GM23248 (cell line): Measurements from ENCODE around the gene GBX1. TPM values are rescaled to one million over a fixed set of nuclear protein-coding genes. Genes with fewer than 3 reads are reported as not detected.

ENCODE experiments used
- DNase-seq: peaks from one replicate; pipeline ENCODE4 v3.0.0-alpha.2; 2015
- H2AFZ ChIP-seq: fragments of 200-600 bp; sonication (generic); 2 replicates; pipeline ENCODE4 v1.6.1; 2016; ENCODE audit warnings: antibody characterized with exemption
- H3F3A ChIP-seq: fragments of 200-600 bp; sonication (generic); 2 replicates; pipeline ENCODE4 v1.6.1; 2016; ENCODE audit warnings: mild to moderate bottlenecking, antibody characterized with exemption, mixed run types; ENCODE audit not compliant: insufficient read depth
- H3K27ac ChIP-seq: fragments of 200-600 bp; sonication (generic); 2 replicates; pipeline ENCODE4 v1.5.1; 2016; ENCODE audit warnings: mild to moderate bottlenecking
- H3K27me3 ChIP-seq: fragments of 200-600 bp; sonication (generic); replicated peaks from 2 replicates; pipeline ENCODE4 v1.6.1; 2016; ENCODE audit warnings: mild to moderate bottlenecking; ENCODE audit not compliant: insufficient read depth
- H3K36me3 ChIP-seq: fragments of 200-600 bp; sonication (generic); 2 replicates; pipeline ENCODE4 v1.6.1; 2016; ENCODE audit warnings: low read depth, mild to moderate bottlenecking
- H3K4me1 ChIP-seq: fragments of 200-600 bp; sonication (generic); 2 replicates; pipeline ENCODE4 v1.6.1; 2016; ENCODE audit warnings: mild to moderate bottlenecking; ENCODE audit not compliant: insufficient read depth
- H3K4me2 ChIP-seq: fragments of 200-600 bp; sonication (generic); one replicate; pipeline ENCODE4 v1.6.1; 2016; ENCODE audit warnings: mild to moderate bottlenecking; ENCODE audit not compliant: unreplicated experiment
- H3K4me3 ChIP-seq: fragments of 200-600 bp; sonication (generic); 2 replicates; pipeline ENCODE4 v1.5.1; 2016; ENCODE audit warnings: mild to moderate bottlenecking
- H3K79me2 ChIP-seq: fragments of 200-600 bp; sonication (generic); 2 replicates; pipeline ENCODE4 v1.6.1; 2016; ENCODE audit warnings: mild to moderate bottlenecking; ENCODE audit not compliant: insufficient read depth
- H3K9ac ChIP-seq: fragments of 200-600 bp; sonication (generic); 2 replicates; pipeline ENCODE4 v1.6.1; 2016; ENCODE audit warnings: mild to moderate bottlenecking
- H3K9me2 ChIP-seq: fragments of 200-600 bp; sonication (generic); 2 replicates; pipeline ENCODE4 v1.6.1; 2016; ENCODE audit warnings: mixed run types, mild to moderate bottlenecking, moderate library complexity; ENCODE audit not compliant: insufficient read depth
- H3K9me3 ChIP-seq: fragments of 200-600 bp; sonication (generic); one replicate; pipeline ENCODE4 v1.6.1; 2017; ENCODE audit warnings: low read depth
- H4K20me1 ChIP-seq: fragments of 200-600 bp; sonication (generic); 2 replicates; pipeline ENCODE4 v1.6.0; 2016; ENCODE audit not compliant: insufficient read depth
- EZH2 ChIP-seq: fragments of 200-600 bp; sonication (generic); IDR thresholded peaks from 2 replicates; pipeline ENCODE4 v1.6.1; 2018; ENCODE audit warnings: antibody characterized with exemption, mild to moderate bottlenecking; ENCODE audit not compliant: insufficient read depth, poor library complexity, severe bottlenecking
- EZH2phosphoT487 ChIP-seq: fragments of 200-600 bp; sonication (generic); IDR thresholded peaks from 2 replicates; pipeline ENCODE4 v1.6.1; 2018; ENCODE audit warnings: antibody characterized with exemption, moderate library complexity, mild to moderate bottlenecking, low read depth; ENCODE audit not compliant: insufficient read depth
- WGBS, 2 experiments: methylation state at CpG; one replicate each; pipeline ENCODE4 v1.1.6; 2015 to 2017; ENCODE audit warnings: low lambda C conversion rate in 2 of 2, low coverage in 1 of 2; ENCODE audit errors: missing lambda C conversion rate in 2 of 2; 5-methylcytosine and 5-hydroxymethylcytosine counted together
- in situ Hi-C: fragments of 300-500 bp; cut with MboI; formaldehyde crosslinking; loops from 2 replicates; pipeline ENCODE4 v1.15.0; 2020
- polyA plus RNA-seq: library from polyadenylated mRNA; unstranded; fragments of >200 nt; fragmentation: Nextera tagmentation; extraction: Ambion mirVana; gene quantifications from 2 replicates; pipeline ENCODE4 v1.2.1, GENCODE V29; 2016
- total RNA-seq: library from RNA; depleted of rRNA; stranded (reverse); fragments of >200 nt; shearing (Covaris generic); gene quantifications from 2 replicates; pipeline ENCODE4 v1.2.3, GENCODE V29; 2014

Gene GBX1
- total and polyA plus RNA-seq, 2 experiments from 2014 or later, result not detected

DNA sequence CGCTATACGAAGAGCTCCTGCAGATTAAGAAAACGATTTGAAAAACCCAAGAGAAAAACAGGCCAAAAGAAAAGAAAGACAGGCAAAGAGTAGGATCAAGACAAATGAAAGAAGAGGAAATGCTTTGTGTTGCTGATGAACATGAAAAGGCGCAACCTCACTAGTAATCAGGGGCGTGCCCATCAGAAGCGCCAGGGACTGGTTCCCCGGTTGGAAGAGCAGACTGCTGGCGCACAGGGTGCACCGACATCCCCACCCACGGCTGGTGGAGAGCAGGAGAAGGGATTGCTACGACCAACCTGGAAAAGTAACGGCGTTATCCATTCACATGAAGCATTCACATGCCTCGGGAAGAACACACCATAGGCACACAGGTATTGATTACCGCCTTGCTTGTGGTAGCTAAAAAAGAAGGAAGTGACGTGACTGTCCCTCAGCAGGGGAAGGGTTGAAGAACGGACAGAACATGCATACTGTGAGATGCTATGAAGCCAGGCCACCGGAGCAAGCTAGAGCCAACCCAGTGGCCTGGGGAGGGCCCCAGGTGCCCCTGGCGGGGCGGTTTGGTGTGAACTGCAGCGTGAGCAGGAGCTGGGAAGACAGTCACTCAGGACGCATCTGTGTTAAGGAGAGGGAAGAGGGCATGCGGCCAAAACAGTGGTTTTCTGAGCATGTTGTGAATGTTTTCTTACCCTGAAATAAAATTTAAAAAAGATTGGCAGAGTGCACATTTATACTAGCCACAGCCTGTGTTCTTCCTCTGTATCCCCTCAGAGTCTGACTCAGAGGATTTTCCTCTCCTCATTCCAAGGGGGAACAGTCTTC, 62.9 kb downstream of the GBX1 start:
- peaks cover 2% of the 10 kb centered on the region; the same call in 1 of the 2 replicates for H4K20me1 ChIP-seq
- no peaks in the 10 kb centered on the region for H3K9me2 ChIP-seq
- no peak overlapping the region for H3K9ac ChIP-seq
- no peaks in the 10 kb centered on the region for H3K9me3 ChIP-seq
- WGBS, 2 experiments, result 82 to 85% methylated on average over 23 of the region's 23 CpGs
- peaks cover 7% of the 10 kb centered on the region; the same call in 1 of the 2 replicates for H3F3A ChIP-seq
- H3K4me2 ChIP-seq, result no peak overlapping the region
- H3K27me3 ChIP-seq, result no peaks in the 10 kb centered on the region
- in situ Hi-C loops, result no loop called here
- peaks cover 99% of the 10 kb centered on the region for H3K79me2 ChIP-seq
- no peaks in the 10 kb centered on the region for H3K36me3 ChIP-seq
- no peak overlapping the region for H3K4me3 ChIP-seq
- peak; percentile 35 for DNase-seq
- no peak overlapping the region for H2AFZ ChIP-seq
- H3K27ac ChIP-seq, result no peak overlapping the region
- peaks cover 7% of the 10 kb centered on the region; the same call in 1 of the 2 replicates for H3K4me1 ChIP-seq
- TF ChIP-seq EZH2phosphoT487 (no peak), EZH2 (no peak)

DNA sequence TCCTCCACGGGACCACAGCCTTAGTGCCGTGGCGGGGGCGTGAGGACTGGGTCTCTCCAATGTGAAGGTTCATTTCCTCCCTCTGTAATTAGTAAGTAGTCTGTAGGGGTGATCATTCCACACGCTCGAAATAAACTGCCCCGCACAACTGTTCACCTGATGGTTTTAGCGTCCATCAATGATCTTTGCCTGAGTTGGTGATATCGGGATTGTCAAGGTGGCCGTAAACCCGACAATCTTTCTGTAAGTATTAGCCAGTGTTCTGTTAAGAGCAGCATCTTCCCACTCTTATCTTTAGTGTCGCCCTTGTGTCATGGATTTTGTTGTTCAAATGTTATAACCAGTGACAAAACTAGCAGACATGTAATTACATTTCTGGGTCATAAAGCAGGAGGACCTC, 63.5 kb downstream of the GBX1 start:
- Histone ChIP-seq H3K4me1 (peaks cover 5% of the 10 kb centered on the region; the same call in 1 of the 2 replicates), H3K4me3 (no peak overlapping the region), H3K9me3 (no peaks in the 10 kb centered on the region), H3K79me2 (peaks cover 99% of the 10 kb centered on the region), H4K20me1 (peaks cover 6% of the 10 kb centered on the region; the same call in 1 of the 2 replicates), H3K27me3 (no peaks in the 10 kb centered on the region), H3K4me2 (no peak overlapping the region), H3K9ac (no peak overlapping the region), H3K36me3 (no peaks in the 10 kb centered on the region), H2AFZ (no peak overlapping the region), H3K27ac (no peak overlapping the region), H3K9me2 (no peaks in the 10 kb centered on the region), H3F3A (peaks cover 7% of the 10 kb centered on the region; the same call in 1 of the 2 replicates)
- in situ Hi-C loops, result no loop called here
- DNase-seq, result no peak
- TF ChIP-seq EZH2phosphoT487, result no peak
- TF ChIP-seq EZH2, result no peak
- 94 to 95% methylated on average over 12 of the region's 12 CpGs for WGBS, 2 experiments

DNA sequence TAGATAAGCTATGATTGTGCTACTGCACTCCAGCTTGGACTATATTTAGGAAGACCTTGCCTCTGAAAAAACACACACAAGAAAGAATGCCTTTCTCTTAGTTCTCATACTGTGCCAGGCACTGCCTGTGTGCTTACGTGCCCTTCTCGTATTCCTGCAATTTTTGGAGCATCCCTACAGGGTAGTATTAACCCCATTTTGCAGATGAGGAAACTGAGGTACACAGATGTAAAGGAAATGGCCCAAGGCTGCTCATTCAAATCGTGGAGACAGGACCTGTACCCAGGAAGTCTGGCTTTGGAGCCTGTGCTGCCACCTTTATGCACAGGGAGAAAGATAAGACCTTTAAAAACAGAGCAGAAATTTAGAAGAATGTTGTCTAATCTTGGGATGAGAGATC, 64.5 kb downstream of the GBX1 start:
- no peak for TF ChIP-seq EZH2
- TF ChIP-seq EZH2phosphoT487, result no peak
- in situ Hi-C loops, result no loop called here
- Histone ChIP-seq H3K27me3 (no peaks in the 10 kb centered on the region), H3K36me3 (no peaks in the 10 kb centered on the region), H3K4me2 (no peak overlapping the region), H3K79me2 (peaks cover 99% of the 10 kb centered on the region), H3K4me3 (no peak overlapping the region), H3K4me1 (peaks cover 5% of the 10 kb centered on the region; the same call in 1 of the 2 replicates), H4K20me1 (peaks cover 9% of the 10 kb centered on the region; the same call in 1 of the 2 replicates), H3K9me2 (no peaks in the 10 kb centered on the region), H3F3A (peaks cover 7% of the 10 kb centered on the region; the same call in 1 of the 2 replicates), H3K9me3 (no peaks in the 10 kb centered on the region), H2AFZ (no peak overlapping the region), H3K9ac (no peak overlapping the region), H3K27ac (no peak overlapping the region)
- 99 to 100% methylated on average over 3 of the region's 3 CpGs for WGBS, 2 experiments
- DNase-seq, result no peak

DNA sequence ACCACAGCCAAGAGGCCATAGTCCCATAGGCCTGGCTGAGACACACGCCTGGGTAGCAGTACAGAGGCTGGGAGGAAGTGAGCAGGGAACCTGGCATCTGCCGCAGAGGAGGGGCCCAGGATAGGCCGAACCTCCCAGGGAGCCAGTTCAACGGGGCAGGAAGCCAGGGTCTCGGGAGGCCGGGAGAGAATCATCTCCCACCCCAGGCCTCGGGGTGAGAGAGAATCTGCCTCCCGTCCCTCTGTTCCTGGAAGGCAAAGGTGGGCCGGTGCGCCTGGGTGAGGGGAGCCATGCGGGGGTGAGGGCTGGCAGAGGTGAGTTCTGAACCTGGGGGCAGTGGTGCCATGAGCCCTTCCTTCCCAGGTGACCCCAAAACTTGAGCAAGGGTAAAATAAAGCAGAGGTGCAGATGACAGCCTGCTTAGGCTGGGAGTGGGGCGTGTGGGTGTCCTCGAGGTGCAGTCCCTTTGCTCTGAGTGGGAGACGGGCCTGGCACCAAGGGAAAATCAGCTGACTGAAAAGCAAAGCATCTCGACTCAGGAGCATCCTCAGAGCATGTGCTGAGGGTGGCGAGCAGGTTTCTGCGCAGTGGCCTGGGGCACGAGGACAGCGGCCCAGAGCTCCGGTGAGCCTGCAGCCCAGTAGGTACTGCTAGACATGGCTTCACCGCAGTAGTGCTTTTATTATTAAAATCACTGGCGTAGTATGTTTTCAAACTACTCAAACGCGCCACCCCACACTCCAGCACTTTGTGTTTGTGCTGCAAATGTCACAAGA, 65.7 kb downstream of the GBX1 start:
- no peak overlapping the region for H2AFZ ChIP-seq
- H3K36me3 ChIP-seq, result no peaks in the 10 kb centered on the region
- no peak overlapping the region for H3K4me2 ChIP-seq
- H3K27ac ChIP-seq, result no peak overlapping the region
- no peak overlapping the region for H3K9ac ChIP-seq
- no peak for TF ChIP-seq EZH2phosphoT487
- in situ Hi-C loops, result no loop called here
- H4K20me1 ChIP-seq, result peaks cover 9% of the 10 kb centered on the region; the same call in 1 of the 2 replicates
- no peak overlapping the region for H3K4me3 ChIP-seq
- peaks cover 7% of the 10 kb centered on the region; the same call in 1 of the 2 replicates for H3F3A ChIP-seq
- 75 to 78% methylated on average over 23 to 24 of the region's 24 CpGs for WGBS, 2 experiments
- H3K79me2 ChIP-seq, result peaks cover 99% of the 10 kb centered on the region
- DNase-seq, result no peak
- H3K27me3 ChIP-seq, result no peaks in the 10 kb centered on the region
- H3K4me1 ChIP-seq, result peaks cover 5% of the 10 kb centered on the region; the same call in 1 of the 2 replicates
- no peaks in the 10 kb centered on the region for H3K9me3 ChIP-seq
- no peaks in the 10 kb centered on the region for H3K9me2 ChIP-seq
